Measurements from ENCODE around the gene SLC6A3. TPM values are rescaled to one million over a fixed set of nuclear protein-coding genes. Genes with fewer than 3 reads are reported as not detected.

The SLC6A3 gene
- total RNA-seq, 2 experiments from 2014 or later = not detected

DNA sequence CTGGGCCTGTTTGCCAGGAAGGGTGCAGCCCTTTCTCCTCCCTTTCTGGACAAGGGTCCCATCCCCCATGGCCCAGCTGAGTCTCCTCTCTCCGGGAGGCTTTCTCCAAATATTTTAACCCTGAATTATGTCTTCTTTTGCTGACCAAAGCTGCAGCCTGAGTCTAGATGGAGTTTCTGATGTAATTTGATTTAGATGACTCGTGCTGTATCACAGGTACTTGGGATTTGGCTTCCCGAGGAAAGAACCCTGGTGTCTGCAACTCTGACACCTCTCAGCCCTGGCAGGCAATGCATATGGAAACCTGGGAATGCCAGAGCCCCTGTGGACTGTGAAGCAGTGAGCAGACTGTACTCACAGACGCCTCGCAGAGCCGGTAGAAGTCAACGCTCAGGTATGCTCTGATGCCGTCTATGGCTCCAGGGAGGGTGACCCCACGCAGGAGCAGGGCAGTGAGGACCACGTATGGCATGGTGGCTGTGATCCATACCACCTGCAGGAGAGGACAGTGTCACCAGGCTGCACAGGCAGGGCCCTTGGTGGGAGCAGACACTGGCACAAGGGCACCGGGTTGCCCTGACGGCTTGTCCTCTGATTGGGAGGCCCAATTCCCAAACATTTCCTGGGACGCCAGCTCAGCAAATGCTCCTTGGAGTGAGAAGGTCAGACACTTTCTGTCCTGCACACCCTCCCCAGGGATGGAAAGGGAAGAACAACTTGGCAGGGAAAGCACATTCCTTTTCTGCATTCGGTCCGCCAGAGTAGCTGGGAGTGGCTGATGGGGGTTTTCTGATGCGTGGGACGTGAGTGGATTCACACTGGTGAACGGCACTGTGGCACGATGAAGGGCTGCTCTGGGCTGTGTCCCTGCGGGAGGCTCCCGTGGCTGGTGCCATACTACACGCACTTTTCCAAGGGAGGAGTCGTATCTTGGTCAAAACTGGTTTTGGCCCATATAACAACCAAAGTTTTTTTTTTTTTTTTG, 24.7 kb downstream of the SLC6A3 start:
- Mint-ChIP-seq H3K27ac (no peak overlapping the region), H3K4me1 (ENCODE audit: low read depth) (no peaks in the 10 kb centered on the region), H3K27me3 (ENCODE audit: low read depth) (peaks cover 4% of the 10 kb centered on the region), H3K36me3 (ENCODE audit: low read depth) (no peaks in the 10 kb centered on the region), H3K9me3 (no peaks in the 10 kb centered on the region), H3K4me3 (no peak overlapping the region)
- CTCF ChIA-PET = interaction anchor here (0.7 kb wide), 1 partner anchor 252 kb away, joined by 3 read pairs; no protein-coding TSS in a partner anchor
- DNase-seq = no peak
- intact Hi-C loops (cut with micrococcal nuclease) = no loop called here

DNA sequence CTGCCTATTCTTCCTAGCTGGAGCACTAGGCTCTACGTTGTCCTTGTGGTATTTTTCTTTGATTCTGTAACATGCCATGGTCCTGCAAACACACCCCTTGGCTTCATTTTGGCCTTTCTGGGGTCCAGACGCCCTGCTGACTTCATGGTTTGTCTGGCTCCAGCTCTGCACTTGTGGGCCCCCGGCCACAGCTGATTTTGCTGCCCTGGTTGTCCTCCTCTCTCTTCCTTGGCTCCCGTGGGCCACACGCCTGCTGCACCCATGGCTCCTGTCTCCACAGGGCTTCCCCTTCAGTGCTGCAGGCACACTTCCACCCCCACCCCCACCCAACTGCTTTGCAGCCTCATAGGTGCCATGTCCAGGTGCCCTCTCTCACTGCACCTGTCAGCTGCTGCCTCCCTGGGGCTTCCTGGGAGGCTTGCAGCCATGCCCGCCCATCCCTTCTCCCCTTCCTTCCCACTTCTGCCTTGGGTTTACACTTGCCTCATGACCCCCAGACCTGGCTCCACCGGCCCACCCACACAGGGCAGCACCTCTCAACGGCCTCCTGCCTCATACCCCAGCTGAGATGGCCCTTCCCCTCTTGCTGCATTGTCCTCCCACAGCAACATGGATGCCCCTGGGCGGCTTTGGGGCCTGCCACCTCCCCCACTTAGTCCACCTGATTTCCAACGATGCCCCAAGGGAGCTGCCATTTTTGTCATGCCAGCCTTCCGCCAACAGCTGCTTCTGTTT, 25.6 kb downstream of the SLC6A3 start:
- Mint-ChIP-seq H3K9me3 (no peaks in the 10 kb centered on the region), H3K4me1 (ENCODE audit: low read depth) (no peaks in the 10 kb centered on the region), H3K27ac (peak overlapping the region; percentile 29), H3K4me3 (no peak overlapping the region), H3K27me3 (ENCODE audit: low read depth) (peaks cover 4% of the 10 kb centered on the region), H3K36me3 (ENCODE audit: low read depth) (no peaks in the 10 kb centered on the region)
- DNase-seq = no peak
- CTCF ChIA-PET = no interaction called here
- intact Hi-C loops (cut with micrococcal nuclease) = no loop called here

DNA sequence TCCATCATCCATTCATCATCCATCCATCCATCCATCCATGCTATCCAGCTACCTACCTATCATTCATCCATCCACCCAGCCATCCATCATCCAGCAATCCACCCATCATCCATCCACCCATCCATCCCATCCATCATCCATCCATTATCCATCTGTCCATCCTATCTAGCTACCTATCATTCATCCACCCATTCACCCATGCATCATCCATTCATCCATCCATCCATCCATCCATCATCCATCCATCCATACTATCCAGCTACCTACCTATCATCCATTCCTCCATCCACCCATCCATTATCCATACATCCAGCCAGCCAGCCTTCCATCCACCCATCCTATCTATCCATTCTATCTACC, 26.3 kb downstream of the SLC6A3 start:
- Mint-ChIP-seq H3K9me3 (no peaks in the 10 kb centered on the region), H3K36me3 (ENCODE audit: low read depth) (no peaks in the 10 kb centered on the region), H3K4me3 (no peak overlapping the region), H3K27ac (no peak overlapping the region), H3K27me3 (ENCODE audit: low read depth) (no peaks in the 10 kb centered on the region), H3K4me1 (ENCODE audit: low read depth) (no peaks in the 10 kb centered on the region)
- DNase-seq = no peak
- intact Hi-C loops (cut with micrococcal nuclease) = no loop called here
- CTCF ChIA-PET = no interaction called here

DNA sequence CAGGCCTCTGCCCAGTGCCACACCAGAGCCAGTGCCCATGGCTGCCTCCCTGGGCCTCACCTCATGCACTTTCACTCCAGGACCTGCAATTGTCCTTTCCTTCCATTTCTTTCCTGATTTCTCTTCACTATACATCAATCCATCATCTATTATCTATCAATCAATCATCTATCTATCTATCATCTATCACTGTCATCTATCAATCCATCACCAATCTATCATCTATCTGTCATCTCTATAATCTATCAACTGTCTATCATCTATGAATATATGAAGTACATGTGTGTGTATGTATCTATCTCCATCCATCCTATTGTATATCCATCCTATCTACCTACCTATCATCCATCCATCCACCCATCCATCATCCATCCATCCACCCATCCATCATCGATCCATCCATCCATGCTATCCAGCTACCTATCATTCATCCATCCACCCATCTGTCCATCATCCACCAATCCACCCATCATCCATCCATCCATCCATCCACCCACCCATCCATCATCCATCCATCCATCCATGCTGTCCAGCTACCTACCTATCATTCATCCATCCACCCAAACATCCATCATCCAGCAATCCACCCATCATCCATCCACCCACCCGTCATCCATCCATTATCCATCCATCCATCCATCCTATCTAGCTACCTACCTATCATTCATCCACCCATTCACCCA, 26.9 kb downstream of the SLC6A3 start:
- CTCF ChIA-PET = no interaction called here
- DNase-seq = no peak
- no peaks in the 10 kb centered on the region for H3K4me1 Mint-ChIP-seq (ENCODE audit: low read depth)
- H3K36me3 Mint-ChIP-seq (ENCODE audit: low read depth) = no peaks in the 10 kb centered on the region
- H3K27me3 Mint-ChIP-seq (ENCODE audit: low read depth) = no peaks in the 10 kb centered on the region
- no peaks in the 10 kb centered on the region for H3K9me3 Mint-ChIP-seq
- no peak overlapping the region for H3K4me3 Mint-ChIP-seq
- no peak overlapping the region for H3K27ac Mint-ChIP-seq
- intact Hi-C loops (cut with micrococcal nuclease) = no loop called here

DNA sequence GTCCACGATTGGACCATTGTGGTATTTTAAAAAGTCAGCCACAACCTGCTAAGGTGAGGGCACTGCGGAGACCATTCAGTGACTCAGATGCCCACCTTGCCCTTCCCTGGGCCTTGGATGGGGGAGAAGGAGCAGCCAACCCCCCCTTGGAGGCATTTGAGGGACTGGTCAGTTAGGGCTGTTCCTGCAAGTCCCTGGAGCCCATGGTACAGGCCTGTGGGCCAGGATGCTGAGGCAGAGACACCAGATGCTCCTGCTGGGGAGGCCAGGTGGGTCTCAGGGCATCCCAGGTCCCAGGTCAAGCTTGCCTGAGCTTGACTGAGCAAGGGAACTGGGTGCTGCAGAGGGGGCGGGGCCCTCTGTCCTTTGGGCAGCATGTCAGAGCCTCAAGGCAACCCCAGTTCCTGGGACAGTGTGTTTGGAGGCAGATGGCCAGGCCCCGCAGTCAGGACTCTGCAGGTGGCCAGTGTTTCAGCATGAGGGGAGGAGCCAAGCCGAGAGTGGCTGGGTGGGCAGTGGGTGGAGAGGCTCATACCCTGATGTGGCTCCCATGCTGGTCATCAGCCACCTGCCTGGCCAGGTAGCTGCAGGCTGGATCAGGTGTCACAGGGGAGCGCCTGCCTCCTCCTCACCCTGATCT, 27.5 kb downstream of the SLC6A3 start:
- Mint-ChIP-seq H3K9me3 (no peaks in the 10 kb centered on the region), H3K27ac (no peak overlapping the region), H3K4me1 (ENCODE audit: low read depth) (no peaks in the 10 kb centered on the region), H3K36me3 (ENCODE audit: low read depth) (no peaks in the 10 kb centered on the region), H3K27me3 (ENCODE audit: low read depth) (no peaks in the 10 kb centered on the region), H3K4me3 (no peak overlapping the region)
- intact Hi-C loops (cut with micrococcal nuclease) = no loop called here
- DNase-seq = no peak
- CTCF ChIA-PET = no interaction called here

DNA sequence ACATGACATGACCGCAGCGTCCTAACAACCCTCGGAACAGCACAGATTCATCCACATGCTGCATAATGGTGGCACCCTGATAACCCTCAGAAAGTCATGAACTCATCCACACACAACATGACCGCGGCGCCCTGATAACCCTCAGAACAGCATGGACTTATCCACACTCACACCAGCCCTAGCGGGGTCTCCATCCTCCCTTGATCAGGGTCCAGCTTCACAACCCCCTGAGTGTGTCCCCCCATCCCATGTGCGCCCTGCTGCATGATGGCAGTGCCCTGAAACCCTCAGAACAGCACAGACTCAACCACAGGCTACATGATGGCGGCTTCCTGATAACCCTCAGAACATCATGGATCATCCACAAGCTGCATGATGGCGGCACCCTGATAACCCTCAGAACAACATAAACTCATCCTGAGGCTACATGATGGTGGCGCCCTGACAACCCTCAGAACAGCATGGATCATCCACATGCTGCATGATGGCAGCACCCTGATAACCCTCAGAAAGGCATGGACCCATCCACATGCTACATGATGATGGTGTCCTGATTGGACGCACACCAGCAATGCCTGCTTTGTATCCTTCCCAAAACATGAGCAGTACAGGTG, 28.3 kb downstream of the SLC6A3 start:
- H3K36me3 Mint-ChIP-seq (ENCODE audit: low read depth) = no peaks in the 10 kb centered on the region

DNA sequence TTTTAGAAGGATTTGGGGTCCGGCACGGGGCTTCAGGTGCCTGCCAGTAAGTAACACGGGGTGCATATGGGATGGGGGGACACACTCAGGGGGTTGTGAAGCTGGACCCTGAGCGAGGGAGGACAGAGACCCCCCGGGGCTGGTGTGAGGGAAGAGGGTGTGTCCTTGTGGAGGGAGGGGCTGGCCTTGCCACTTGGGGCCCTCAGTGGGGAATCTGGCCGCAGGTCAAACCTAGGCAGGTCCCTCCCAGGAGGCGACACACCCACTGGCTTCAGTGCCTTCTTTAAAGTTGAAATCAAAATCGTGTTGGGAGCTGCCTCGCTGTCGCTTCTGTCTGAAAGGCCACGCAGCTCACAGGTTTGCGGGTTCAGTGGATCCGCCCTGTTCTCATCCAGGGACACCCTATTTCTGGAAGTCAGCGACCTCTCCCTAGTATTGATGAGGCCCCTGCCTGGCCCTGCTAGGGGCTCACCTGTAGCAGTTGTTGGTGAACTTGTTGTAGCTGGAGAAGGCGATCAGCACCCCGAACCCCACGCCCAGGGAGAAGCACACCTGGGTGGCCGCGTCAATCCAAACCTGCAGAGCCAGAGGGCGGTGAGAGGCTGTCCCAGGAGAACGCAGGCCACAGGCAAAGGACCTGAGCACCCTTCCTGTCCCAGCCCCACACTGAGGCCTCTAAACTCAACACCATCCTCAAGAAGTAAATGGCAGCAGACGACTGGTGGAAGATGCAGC, 29.4 kb downstream of the SLC6A3 start:
- Mint-ChIP-seq H3K27me3 (ENCODE audit: low read depth) (peaks cover 8% of the 10 kb centered on the region), H3K4me3 (no peak overlapping the region), H3K9me3 (no peaks in the 10 kb centered on the region), H3K4me1 (ENCODE audit: low read depth) (no peaks in the 10 kb centered on the region), H3K36me3 (ENCODE audit: low read depth) (no peaks in the 10 kb centered on the region), H3K27ac (no peak overlapping the region)
- CTCF ChIA-PET = no interaction called here
- intact Hi-C loops (cut with micrococcal nuclease) = no loop called here
- DNase-seq = no peak

More for the DNA sequence above, 28.3 kb downstream of the SLC6A3 start:
- intact Hi-C loops (cut with micrococcal nuclease) = no loop called here
- DNase-seq = no peak
- CTCF ChIA-PET = no interaction called here
- H3K4me1 Mint-ChIP-seq (ENCODE audit: low read depth) = no peaks in the 10 kb centered on the region
- H3K27me3 Mint-ChIP-seq (ENCODE audit: low read depth) = peaks cover 4% of the 10 kb centered on the region
- H3K4me3 Mint-ChIP-seq = no peak overlapping the region
- no peaks in the 10 kb centered on the region for H3K9me3 Mint-ChIP-seq
- no peak overlapping the region for H3K27ac Mint-ChIP-seq

DNA sequence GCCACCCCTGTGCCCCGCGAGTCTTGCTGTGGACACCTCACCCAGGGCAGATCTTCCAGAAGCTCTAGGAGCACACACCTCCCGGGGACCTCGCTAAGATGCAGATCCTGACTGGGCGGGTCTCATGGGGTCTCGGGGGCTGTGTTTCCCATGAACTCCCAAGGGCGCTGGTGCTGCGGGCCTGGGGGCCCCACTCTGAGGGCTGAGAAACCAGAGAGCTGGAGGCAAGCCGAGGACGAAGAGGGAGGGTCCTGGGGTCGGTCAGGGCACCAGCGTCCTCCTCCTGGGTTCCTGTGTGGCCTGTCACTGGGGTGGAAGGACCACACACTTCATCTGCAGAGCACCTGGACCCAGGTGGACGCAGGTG, 30.2 kb downstream of the SLC6A3 start:
- CTCF ChIA-PET = no interaction called here
- H3K27ac Mint-ChIP-seq = no peak overlapping the region
- H3K36me3 Mint-ChIP-seq (ENCODE audit: low read depth) = no peaks in the 10 kb centered on the region
- no peak overlapping the region for H3K4me3 Mint-ChIP-seq
- H3K9me3 Mint-ChIP-seq = no peaks in the 10 kb centered on the region
- DNase-seq = no peak
- intact Hi-C loops (cut with micrococcal nuclease) = no loop called here
- H3K4me1 Mint-ChIP-seq (ENCODE audit: low read depth) = no peaks in the 10 kb centered on the region
- peaks cover 10% of the 10 kb centered on the region for H3K27me3 Mint-ChIP-seq (ENCODE audit: low read depth)

DNA sequence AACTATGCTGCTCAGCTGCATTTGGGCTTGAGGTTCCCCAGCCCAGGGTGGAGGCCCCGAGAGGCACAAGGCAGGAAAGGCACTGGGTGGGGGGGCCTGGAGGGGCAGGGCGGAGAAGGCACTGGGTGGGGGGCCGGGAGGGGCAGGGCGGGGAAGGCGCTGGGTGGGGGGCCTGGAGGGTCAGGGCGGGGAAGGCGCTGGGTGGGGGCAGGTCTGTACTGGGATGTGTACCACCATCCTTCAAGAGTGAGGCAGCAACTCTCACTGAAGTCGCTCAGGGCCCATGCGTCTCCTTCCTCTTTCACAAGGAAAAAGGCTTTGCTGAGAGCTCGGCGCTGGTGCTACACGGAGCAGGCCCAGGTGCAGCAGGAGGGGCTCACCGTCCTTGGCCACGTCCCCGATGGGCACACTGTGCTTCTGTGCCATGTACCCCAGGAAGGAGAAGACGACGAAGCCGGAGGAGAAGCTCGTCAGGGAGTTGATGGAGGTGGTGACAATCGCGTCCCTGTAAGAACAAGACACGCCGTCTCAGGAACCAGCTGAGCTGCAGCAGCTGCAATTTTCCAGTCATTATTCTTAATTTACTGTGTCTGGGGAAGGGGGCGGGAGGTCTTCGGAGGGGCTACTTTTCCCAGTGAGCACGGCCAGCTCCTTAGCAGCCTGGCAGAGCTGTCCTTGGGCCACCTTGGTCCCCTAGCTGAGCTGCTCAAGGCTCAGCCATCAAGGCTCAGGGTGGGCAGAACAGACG, 30.8 kb downstream of the SLC6A3 start:
- DNase-seq = no peak
- Mint-ChIP-seq H3K4me1 (ENCODE audit: low read depth) (no peaks in the 10 kb centered on the region), H3K4me3 (no peak overlapping the region), H3K27ac (no peak overlapping the region), H3K9me3 (no peaks in the 10 kb centered on the region), H3K36me3 (ENCODE audit: low read depth) (no peaks in the 10 kb centered on the region), H3K27me3 (ENCODE audit: low read depth) (peaks cover 13% of the 10 kb centered on the region)
- CTCF ChIA-PET = no interaction called here
- intact Hi-C loops (cut with micrococcal nuclease) = no loop called here

DNA sequence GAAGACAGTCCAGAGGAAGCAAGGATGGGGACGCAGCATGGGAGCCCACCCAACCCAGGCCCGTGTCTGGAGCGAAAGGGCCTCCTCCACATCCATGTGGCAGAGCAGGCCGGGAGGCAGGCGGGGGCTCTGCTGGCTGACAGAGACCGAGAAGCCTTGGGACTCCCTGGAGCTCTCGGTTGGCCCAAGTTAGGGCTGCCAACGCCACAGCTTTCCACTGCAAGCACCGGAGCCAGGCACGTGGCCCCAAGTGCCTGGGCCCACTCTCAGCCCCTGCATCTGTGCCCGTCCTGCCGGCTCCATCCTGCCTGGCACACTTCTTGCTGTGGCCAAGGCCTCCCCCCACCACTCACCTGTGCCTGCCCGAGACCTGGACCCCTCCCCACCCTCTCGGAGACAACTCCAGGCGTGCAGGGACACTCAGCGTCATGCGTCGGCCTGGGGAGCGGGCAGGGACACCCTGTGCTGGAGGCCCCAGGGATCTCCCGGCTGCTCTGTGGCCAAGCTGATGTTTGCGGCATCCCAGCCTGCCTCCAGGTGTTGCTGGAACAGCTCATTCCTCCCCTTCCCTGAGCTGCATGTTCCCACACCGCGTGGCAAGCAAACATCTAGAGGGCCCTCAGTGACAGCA, 31.5 kb downstream of the SLC6A3 start:
- H3K4me3 Mint-ChIP-seq = no peak overlapping the region
- CTCF ChIA-PET = no interaction called here
- no peaks in the 10 kb centered on the region for H3K4me1 Mint-ChIP-seq (ENCODE audit: low read depth)
- no peaks in the 10 kb centered on the region for H3K36me3 Mint-ChIP-seq (ENCODE audit: low read depth)
- intact Hi-C loops (cut with micrococcal nuclease) = no loop called here
- H3K9me3 Mint-ChIP-seq = no peaks in the 10 kb centered on the region
- no peak overlapping the region for H3K27ac Mint-ChIP-seq
- H3K27me3 Mint-ChIP-seq (ENCODE audit: low read depth) = peaks cover 20% of the 10 kb centered on the region
- no peak for DNase-seq

DNA sequence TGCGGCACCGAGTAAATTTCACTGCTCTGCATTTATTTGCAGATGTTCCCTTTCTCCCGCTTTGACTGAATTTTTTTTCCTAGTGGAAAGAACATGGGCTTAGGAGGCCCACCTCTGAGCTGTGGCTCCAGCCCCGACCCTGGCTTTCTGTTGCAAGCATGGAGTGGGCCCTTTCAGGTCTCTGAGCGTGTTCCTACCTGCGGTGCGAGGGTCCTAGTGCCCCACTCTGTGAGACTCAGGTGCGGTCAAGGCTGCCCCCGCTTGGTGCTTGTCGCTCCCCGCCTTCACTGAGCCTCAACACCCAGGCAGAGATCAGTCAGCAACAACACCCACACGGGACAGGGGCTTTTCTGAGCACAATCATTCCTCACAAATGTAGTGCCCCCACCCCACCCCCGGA, 32.0 kb downstream of the SLC6A3 start:
- CTCF ChIA-PET = no interaction called here
- Mint-ChIP-seq H3K9me3 (no peaks in the 10 kb centered on the region), H3K4me1 (ENCODE audit: low read depth) (no peaks in the 10 kb centered on the region), H3K4me3 (no peak overlapping the region), H3K27me3 (ENCODE audit: low read depth) (peaks cover 20% of the 10 kb centered on the region), H3K27ac (no peak overlapping the region), H3K36me3 (ENCODE audit: low read depth) (no peaks in the 10 kb centered on the region)
- no peak for DNase-seq
- intact Hi-C loops (cut with micrococcal nuclease) = no loop called here

Measured in activated naive CD4-positive, alpha-beta T cell treated with anti-CD3 and anti-CD28 coated beads for 36 hours (primary cell).